Measurements from ENCODE around the gene DNAH10. TPM values are rescaled to one million over a fixed set of nuclear protein-coding genes. Genes with fewer than 3 reads are reported as not detected.

Gene DNAH10
- total RNA-seq, 1 donor from 2014 or later: under 0.01 TPM

DNA sequence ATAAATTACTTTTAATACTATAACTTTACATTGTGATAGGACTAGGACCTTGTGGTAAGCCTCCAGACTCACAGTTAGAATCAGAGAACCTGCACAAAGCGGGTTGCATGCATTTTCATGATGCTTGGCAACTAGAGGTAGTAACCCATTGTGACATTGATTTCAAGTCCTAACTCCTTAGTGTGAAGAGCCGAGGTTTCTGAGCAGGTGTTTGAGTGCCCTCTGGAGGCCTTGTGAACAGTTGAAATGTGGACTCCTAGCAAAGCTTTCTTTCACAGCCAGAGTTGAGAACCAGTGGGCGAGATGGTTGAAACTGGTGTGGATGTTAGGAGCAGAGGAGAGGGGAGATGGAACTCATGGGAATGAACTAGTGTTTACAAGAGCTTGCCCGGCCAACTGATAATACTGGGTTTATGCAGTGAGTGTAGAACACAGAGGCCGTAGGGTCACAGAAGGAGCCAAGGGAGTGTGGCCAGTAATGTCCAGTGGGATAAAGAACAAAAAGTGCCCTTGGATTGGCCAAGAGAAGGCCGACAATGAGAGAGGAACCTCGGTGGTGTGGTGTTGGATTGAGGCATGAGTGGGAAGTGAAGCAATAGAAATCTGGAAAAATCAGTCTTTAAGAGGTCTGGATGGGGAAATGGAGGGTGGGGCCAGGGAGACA lies 221.9 kb downstream of the DNAH10 start:
- Histone ChIP-seq H3K4me3 (ENCODE audit: low read length in 3 of 3) (no peak overlapping the region), H3K9ac (ENCODE audit: low read depth in 1 of 3, low read length in 3 of 3) (no peak overlapping the region), H3K36me3 (ENCODE audit: control insufficient read depth in 3 of 3, insufficient read depth in 3 of 3, low read length in 3 of 3) (peaks cover 3 to 7% (median 5%) of the 10 kb centered on the region in 3 donors), H3K27me3 (ENCODE audit: control insufficient read depth in 3 of 3, insufficient read depth in 3 of 3, low read length in 3 of 3) (no peaks in the 10 kb centered on the region), H3K4me1 (ENCODE audit: control insufficient read depth in 3 of 3, insufficient read depth in 3 of 3, low read length in 3 of 3) (peaks cover 12 to 22% (median 22%) of the 10 kb centered on the region in 3 donors), H3K9me3 (ENCODE audit: control insufficient read depth in 3 of 3, low read length in 3 of 3) (no peaks in the 10 kb centered on the region), H3K27ac (ENCODE audit: low read depth, low read length) (no peak overlapping the region)

DNA sequence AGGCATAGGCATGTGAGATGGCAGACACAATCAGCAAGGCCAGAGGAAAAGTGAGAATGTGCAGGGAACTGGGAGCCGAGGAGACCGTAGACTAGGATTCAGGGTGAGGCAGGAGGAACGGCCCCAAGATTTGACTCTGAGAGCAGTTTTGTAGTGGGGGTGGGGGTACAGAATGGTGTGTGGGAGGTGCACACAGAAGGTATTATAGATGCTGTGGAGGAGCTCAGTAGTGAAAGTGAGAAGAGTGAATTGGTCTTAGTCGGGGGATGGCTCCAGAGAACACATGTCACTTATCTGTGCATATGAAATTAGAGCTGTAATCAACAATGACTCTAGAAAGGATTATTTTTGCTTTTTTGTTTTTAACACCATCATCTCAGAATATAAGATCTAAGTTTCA lies 222.8 kb downstream of the DNAH10 start:
- Histone ChIP-seq H3K4me1 (ENCODE audit: control insufficient read depth in 3 of 3, insufficient read depth in 3 of 3, low read length in 3 of 3) (peaks cover 18 to 31% (median 29%) of the 10 kb centered on the region in 3 donors), H3K27me3 (ENCODE audit: control insufficient read depth in 3 of 3, insufficient read depth in 3 of 3, low read length in 3 of 3) (no peaks in the 10 kb centered on the region), H3K9ac (ENCODE audit: low read depth in 1 of 3, low read length in 3 of 3) (no peak overlapping the region), H3K36me3 (ENCODE audit: control insufficient read depth in 3 of 3, insufficient read depth in 3 of 3, low read length in 3 of 3) (peaks cover 5 to 12% (median 7%) of the 10 kb centered on the region in 3 donors), H3K9me3 (ENCODE audit: control insufficient read depth in 3 of 3, low read length in 3 of 3) (no peaks in the 10 kb centered on the region), H3K27ac (ENCODE audit: low read depth, low read length) (no peak overlapping the region), H3K4me3 (ENCODE audit: low read length in 3 of 3) (no peak overlapping the region)

Small RNA genes lying within 50 kb of the gene (small RNA-seq; reads per million reads assigned to genes)
- gene AC068790.4: not detected
- not detected for gene AC068790.6

Other genes with a start within 250 kb of the DNAH10 start
- 5.2 TPM for gene RILPL1, start 228.6 kb upstream of the DNAH10 start, total RNA-seq
- gene TMED2, start 177.7 kb upstream of the DNAH10 start, total RNA-seq: 224 TPM
- 12.5 TPM for gene DDX55, start 160.2 kb upstream of the DNAH10 start, total RNA-seq
- gene EIF2B1, start 128.6 kb upstream of the DNAH10 start, total RNA-seq: 34.4 TPM
- gene GTF2H3, start 128.5 kb upstream of the DNAH10 start, total RNA-seq: 14.6 TPM
- 6.8 TPM for gene TCTN2, start 91.2 kb upstream of the DNAH10 start, total RNA-seq
- gene ATP6V0A2, start 49.9 kb upstream of the DNAH10 start, total RNA-seq: 11.5 TPM
- 2.6 TPM for gene CCDC92, start 210.5 kb downstream of the DNAH10 start, total RNA-seq
- 25.1 TPM for gene ZNF664, start 210.9 kb downstream of the DNAH10 start, total RNA-seq